K562 (cell line): ENCODE measurements around the gene TMEM184A. TPM values are rescaled to one million over a fixed set of nuclear protein-coding genes. Genes with fewer than 3 reads are reported as not detected.
A peak's percentile ranks its signal among the peaks of the same experiment; 100 is the strongest.

Source experiments
- ATAC-seq: fragments of 200-7000 bp; cut with Tn5 transposase; 3 replicates; pipeline ENCODE4 v1.9.1; 2020; ENCODE audit warnings: moderate library complexity
- BruUV-seq: library from RNA; stranded (reverse); fragments of 400-500 nt; replicated peaks from 2 replicates; lab custom pipeline; 2021; lab: Mats Ljungman, UMichigan
- CTCF ChIA-PET: fragments of 300-600 bp; formaldehyde crosslinking; extraction: SDS; loops from one replicate; lab custom pipeline; 2021; ENCODE audit warnings: low intra/inter-chr PET ratio; lab: Yijun Ruan, JAX
- POLR2A ChIA-PET: fragments of 300-600, 350-650 bp; sonication (Branson Sonifier 250); formaldehyde crosslinking; extraction: SDS; loops from one replicate; lab custom pipeline; 2021; ENCODE audit warnings: antibody characterized with exemption, inconsistent platforms; lab: Yijun Ruan, JAX
- DNase-seq, 4 experiments: peaks; one replicate each; pipeline versions ENCODE4 v3.0.0 to v3.0.0-alpha.2; 2011 to 2018; ENCODE audit warnings: low spot score in 3 of 4, mixed read lengths in 3 of 4; ENCODE audit errors: extremely low read depth in 1 of 4
- FAIRE-seq: peaks from 2 replicates; lab custom pipeline; 2011; peaks lifted over from hg19 to GRCh38; lab: Jason Lieb, UNC
- H2AFZ ChIP-seq: 2 replicates; pipeline ENCODE4 v1.6.0; 2011; ENCODE audit warnings: low read depth, low read length, control low read depth, inconsistent platforms
- H3K27ac ChIP-seq: fragments of 200-600 bp; 3 replicates; pipeline ENCODE4 v1.8.0; 2011; ENCODE audit warnings: low read depth, mild to moderate bottlenecking, control low read depth, inconsistent platforms, low read length, moderate library complexity, mixed read lengths; ENCODE audit errors: extremely low read depth
- H3K27me3 ChIP-seq, 2 experiments: fragments of 300-600 bp in 1 of 2; 2 replicates in 1 of 2; 3 replicates in 1 of 2; pipeline versions ENCODE4 v1.6.0 to v1.8.0; 2011; ENCODE audit warnings: inconsistent platforms in 2 of 2, low read length in 2 of 2, mild to moderate bottlenecking in 1 of 2, mixed read lengths in 1 of 2, moderate library complexity in 1 of 2; ENCODE audit not compliant: control insufficient read depth in 2 of 2, insufficient read depth in 2 of 2
- H3K36me3 ChIP-seq: fragments of 300-600 bp; 3 replicates; pipeline ENCODE4 v1.8.0; 2011; ENCODE audit warnings: mild to moderate bottlenecking, low read length, inconsistent platforms; ENCODE audit not compliant: control insufficient read depth, insufficient read depth
- H3K4me1 ChIP-seq, 2 experiments: fragments of 200-600 bp in 1 of 2; replicated peaks in 1 of 2; 2 replicates in 1 of 2; 3 replicates in 1 of 2; pipeline versions ENCODE4 v1.5.1 to v1.8.0; 2011; ENCODE audit warnings: inconsistent platforms in 2 of 2, low read length in 2 of 2, mild to moderate bottlenecking in 1 of 2, mixed read lengths in 1 of 2, moderate library complexity in 1 of 2; ENCODE audit not compliant: control insufficient read depth in 2 of 2, insufficient read depth in 2 of 2
- H3K4me2 ChIP-seq: 2 replicates; pipeline ENCODE4 v1.6.1; 2011; ENCODE audit warnings: low read length, control low read depth, inconsistent platforms, mixed read lengths; ENCODE audit not compliant: insufficient read depth
- H3K4me3 ChIP-seq: fragments of 200-600 bp; sonication (generic), shearing (Covaris generic); 2 replicates; pipeline ENCODE4 v1.5.1; 2016; ENCODE audit warnings: control low read depth, inconsistent platforms
- H3K79me2 ChIP-seq: fragments of 200-600 bp; 3 replicates; pipeline ENCODE4 v1.8.0; 2011; ENCODE audit warnings: low read length, inconsistent platforms; ENCODE audit not compliant: control insufficient read depth, insufficient read depth
- H3K9ac ChIP-seq, 2 experiments: 2 replicates each; pipeline versions ENCODE4 v1.6.0 to v1.6.1; 2011; ENCODE audit warnings: low read depth in 2 of 2, low read length in 2 of 2, control low read depth in 1 of 2, inconsistent platforms in 1 of 2, mild to moderate bottlenecking in 1 of 2, mixed read lengths in 1 of 2; ENCODE audit not compliant: insufficient read depth in 1 of 2
- H3K9me1 ChIP-seq: one replicate; pipeline ENCODE4 v1.6.0; 2011; ENCODE audit warnings: inconsistent platforms, mild to moderate bottlenecking, low read length, moderate library complexity; ENCODE audit not compliant: control insufficient read depth, insufficient read depth
- H3K9me3 ChIP-seq: replicated peaks from 2 replicates; pipeline ENCODE4 v1.5.1; 2011; ENCODE audit warnings: low read depth, low read length, inconsistent platforms; ENCODE audit not compliant: control insufficient read depth, insufficient read depth
- H4K20me1 ChIP-seq: replicated peaks from 2 replicates; pipeline ENCODE4 v1.6.1; 2011; ENCODE audit warnings: low read length, inconsistent platforms, mixed read lengths; ENCODE audit not compliant: control insufficient read depth, insufficient read depth
- ATF7 ChIP-seq: fragments of 450-650 bp; IDR thresholded peaks from 2 replicates; pipeline ENCODE4 v1.7.1; 2014; ENCODE audit warnings: mild to moderate bottlenecking, moderate library complexity
- MAX ChIP-seq: sonication (generic); formaldehyde crosslinking; IDR thresholded peaks from 2 replicates; pipeline ENCODE4 v1.9.0; 2022; ENCODE audit warnings: mild to moderate bottlenecking, missing genetic modification reagents
- SREBF1 ChIP-seq: fragments of 150-350 bp; IDR thresholded peaks from 2 replicates; pipeline ENCODE4 v1.6.1; 2014; ENCODE audit warnings: antibody characterized with exemption, low read depth, low read length, borderline replicate concordance
- USF1 ChIP-seq: sonication (generic); formaldehyde crosslinking; IDR thresholded peaks from 2 replicates; pipeline ENCODE4 v1.9.0; 2022; ENCODE audit warnings: mild to moderate bottlenecking, missing genetic modification reagents
- ZNF830 ChIP-seq: fragments of 250-450 bp; sonication (Bioruptor Pico); IDR thresholded peaks from 2 replicates; pipeline ENCODE4 v1.5.0; 2021; ENCODE audit warnings: mild to moderate bottlenecking
- WGBS: fragments of 100-300 bp; shearing (Covaris generic); methylation state at CpG from one replicate; pipeline ENCODE4 v1.1.6; 2016; ENCODE audit warnings: low coverage, mixed read lengths; ENCODE audit not compliant: insufficient coverage; ENCODE audit errors: missing lambda C conversion rate; 5-methylcytosine and 5-hydroxymethylcytosine counted together
- in situ Hi-C: fragments of 300-500 bp; cut with MboI; formaldehyde crosslinking; loops from 4 replicates; pipeline ENCODE4 v1.15.0; 2018; ENCODE audit warnings: inconsistent platforms, mixed read lengths
- intact Hi-C: fragments of 100-400 bp; cut with micrococcal nuclease; formaldehyde crosslinking; loops from 2 replicates; pipeline ENCODE4 v1.14.2; 2022
- polyA plus RNA-seq, 8 experiments: library from polyadenylated mRNA; depleted of rRNA in 4 of 8; stranded (reverse) in 5 of 8; unstranded in 3 of 8; fragments of >200 nt; fragmentation: Nextera tagmentation in 2 of 8; fragmentation: Illumina TruSeq in 1 of 8; extraction: Ambion mirVana in 2 of 8; extraction: Trizol in 1 of 8; gene quantifications; 2 replicates each; pipeline versions ENCODE4 v1.2.1 to v1.2.3, GENCODE V29; 2011 to 2014; ENCODE audit warnings: inconsistent platforms in 1 of 8, missing spikeins in 1 of 8
- total RNA-seq, 7 experiments: library from RNA; depleted of rRNA in 6 of 7; stranded (reverse); fragments of >200 nt in 6 of 7; fragmentation: Illumina TruSeq in 2 of 7; extraction: Trizol in 2 of 7; gene quantifications; 2 replicates each; pipeline versions ENCODE4 v1.2.1 to v1.2.3, GENCODE V29; 2011 to 2021; ENCODE audit warnings: low replicate concordance in 1 of 7

TMEM184A gene
- total and polyA plus RNA-seq, 9 of the 15 experiments (the other 6 are each of a cell fraction or from before 2014, with no cell fraction given), result 0.10 to 0.18 (median 0.11) TPM; not detected in 6

GRCh38 chr7:1539882-1540775 is 15.9 kb downstream of the TMEM184A start (continued):
- no peak for TF ChIP-seq MAX
- no peak for TF ChIP-seq ATF7
- no peak for TF ChIP-seq ZNF830 (CRISPR knock-in tag)
- TF ChIP-seq USF1 (CRISPR knock-in tag), result 0 out of 2 replicates have a peak, but pooled peaks have one; percentile 3

DNA sequence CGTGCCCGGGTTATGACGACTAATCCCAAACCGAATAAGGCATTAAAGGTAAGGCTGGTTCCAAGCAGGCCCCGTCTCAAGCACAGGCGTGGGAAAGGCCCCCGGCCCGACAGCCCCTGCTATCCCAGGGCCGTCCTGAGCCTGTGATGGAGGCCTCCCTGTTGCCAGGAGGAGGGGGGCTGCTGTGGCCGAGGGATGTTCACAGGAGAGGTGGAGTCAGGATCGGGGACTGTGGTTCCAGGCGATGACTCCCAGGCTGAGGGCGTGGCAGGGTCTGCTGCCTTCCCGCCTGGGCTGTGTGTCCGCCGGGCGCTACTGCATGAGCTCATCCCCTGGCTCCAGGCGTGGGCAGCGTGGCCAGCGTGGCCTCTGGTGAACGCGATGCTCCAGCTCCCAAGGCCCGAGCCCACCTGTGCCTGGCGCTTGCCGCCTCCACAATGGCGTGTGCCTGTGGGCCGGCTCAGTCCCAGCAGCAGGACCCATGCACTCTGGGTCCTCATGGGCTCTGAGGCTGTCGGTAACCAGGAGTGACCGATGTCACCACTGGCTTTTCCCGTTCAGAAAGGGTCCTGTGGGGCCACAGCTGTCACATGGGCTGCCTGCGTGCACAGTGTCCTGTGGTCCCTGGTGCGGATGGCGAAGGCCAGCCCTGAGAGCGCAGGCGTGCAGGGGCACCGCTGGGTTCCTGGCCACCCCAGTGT is 16.7 kb downstream of the TMEM184A start:
- ATAC-seq, result no peak
- BruUV-seq, result no TSS peak

More for the DNA sequence above, 16.7 kb downstream of the TMEM184A start:
- DNase-seq (no peak), FAIRE-seq (no peak)
- TF ChIP-seq SREBF1 (no peak), USF1 (CRISPR knock-in tag) (0 out of 2 replicates have a peak, but pooled peaks have one; percentile 6)
- Histone ChIP-seq H3K9me3 (no peaks in the 10 kb centered on the region), H3K4me3 (no peak overlapping the region), H3K36me3 (peaks cover 56% of the 10 kb centered on the region; the same call in 2 of the 3 replicates), H3K27ac (no peak overlapping the region), H4K20me1 (peaks cover 30% of the 10 kb centered on the region), H3K79me2 (peaks cover 40% of the 10 kb centered on the region), H2AFZ (no peak overlapping the region), H3K27me3 (no peaks in the 10 kb centered on the region), H3K9me1 (peaks cover 11% of the 10 kb centered on the region), H3K4me2 (no peak overlapping the region), H3K9ac (no peak overlapping the region), H3K4me1 (peaks cover 15 to 79% of the 10 kb centered on the region in 2 experiments)
- ChIA-PET CTCF (no interaction called here), POLR2A (interaction anchor here (0.7 to 1.3 kb wide), 3 partner anchors 9 to 29 kb away, joined by 3 to 5 read pairs (median 3); no protein-coding TSS in a partner anchor)
- intact Hi-C loops, result no loop called here
- WGBS, result 90% methylated on average over 34 of the region's 36 CpGs
- in situ Hi-C loops, result no loop called here
